Smooth muscle cell (in vitro differentiated cells): ENCODE measurements around the gene MGAT5B. TPM values are rescaled to one million over a fixed set of nuclear protein-coding genes. Genes with fewer than 3 reads are reported as not detected.

Experiments used
- DNase-seq: peaks from one replicate; lab custom pipeline; 2025; ENCODE audit not compliant: unreplicated experiment; lab: John Stamatoyannopoulos, UW
- H2AFZ ChIP-seq: fragments of 200-600 bp; sonication (generic); 2 replicates; pipeline ENCODE4 v1.6.0; 2016; ENCODE audit warnings: antibody characterized with exemption, low read depth, mild to moderate bottlenecking
- H3F3A ChIP-seq: fragments of 200-600 bp; sonication (generic); 2 replicates; pipeline ENCODE4 v1.6.0; 2017; ENCODE audit warnings: antibody characterized with exemption, low read depth
- H3K27ac ChIP-seq: fragments of 200-600 bp; sonication (generic); 2 replicates; pipeline ENCODE4 v1.5.1; 2016; ENCODE audit warnings: low read depth, mild to moderate bottlenecking
- H3K27me3 ChIP-seq: fragments of 200-600 bp; sonication (generic); 2 replicates; pipeline ENCODE4 v1.6.1; 2016; ENCODE audit warnings: low read depth, mild to moderate bottlenecking
- H3K36me3 ChIP-seq: fragments of 200-600 bp; sonication (generic); 2 replicates; pipeline ENCODE4 v1.5.1; 2016; ENCODE audit warnings: low read depth
- H3K4me1 ChIP-seq: fragments of 200-600 bp; sonication (generic); 2 replicates; pipeline ENCODE4 v1.5.1; 2016; ENCODE audit warnings: low read depth
- H3K4me2 ChIP-seq: fragments of 200-600 bp; sonication (generic); 2 replicates; pipeline ENCODE4 v1.6.0; 2016; ENCODE audit warnings: mild to moderate bottlenecking
- H3K4me3 ChIP-seq: fragments of 200-600 bp; sonication (generic); 2 replicates; pipeline ENCODE4 v1.5.1; 2016; ENCODE audit warnings: mild to moderate bottlenecking
- H3K79me2 ChIP-seq: fragments of 200-600 bp; sonication (generic); 2 replicates; pipeline ENCODE4 v1.6.0; 2016; ENCODE audit warnings: low read depth, mild to moderate bottlenecking
- H3K9ac ChIP-seq: fragments of 200-600 bp; sonication (generic); 2 replicates; pipeline ENCODE4 v1.6.0; 2016; ENCODE audit warnings: low read depth
- H3K9me3 ChIP-seq: fragments of 200-600 bp; sonication (generic); replicated peaks from 2 replicates; pipeline ENCODE4 v1.5.1; 2016; ENCODE audit warnings: low read depth
- H4K20me1 ChIP-seq: fragments of 200-600 bp; sonication (generic); 2 replicates; pipeline ENCODE4 v1.6.0; 2016; ENCODE audit warnings: low read depth
- WGBS: methylation state at CpG from one replicate; pipeline ENCODE4 v1.1.7; 2016; ENCODE audit warnings: low lambda C conversion rate; 5-methylcytosine and 5-hydroxymethylcytosine counted together
- polyA plus RNA-seq: library from polyadenylated mRNA; unstranded; fragments of >200 nt; fragmentation: Nextera tagmentation; extraction: Ambion mirVana; gene quantifications from 2 replicates; pipeline ENCODE4 v1.2.1, GENCODE V29; 2016
- total RNA-seq: library from RNA; depleted of rRNA; stranded (reverse); fragments of >200 nt; gene quantifications from 2 replicates; pipeline ENCODE4 v1.2.3, GENCODE V29; 2014
- TF ChIP-seq, protein P1 (sequence below): fragments of 200-600 bp; sonication (generic); IDR thresholded peaks from 2 replicates; pipeline ENCODE4 v1.5.1; 2017; ENCODE audit warnings: borderline replicate concordance, mild to moderate bottlenecking, antibody characterized with exemption; ENCODE audit not compliant: insufficient read depth, poor library complexity, severe bottlenecking

The MGAT5B gene
- total and polyA plus RNA-seq, 2 experiments from 2014 or later, result 0.78 to 7.6 TPM

DNA sequence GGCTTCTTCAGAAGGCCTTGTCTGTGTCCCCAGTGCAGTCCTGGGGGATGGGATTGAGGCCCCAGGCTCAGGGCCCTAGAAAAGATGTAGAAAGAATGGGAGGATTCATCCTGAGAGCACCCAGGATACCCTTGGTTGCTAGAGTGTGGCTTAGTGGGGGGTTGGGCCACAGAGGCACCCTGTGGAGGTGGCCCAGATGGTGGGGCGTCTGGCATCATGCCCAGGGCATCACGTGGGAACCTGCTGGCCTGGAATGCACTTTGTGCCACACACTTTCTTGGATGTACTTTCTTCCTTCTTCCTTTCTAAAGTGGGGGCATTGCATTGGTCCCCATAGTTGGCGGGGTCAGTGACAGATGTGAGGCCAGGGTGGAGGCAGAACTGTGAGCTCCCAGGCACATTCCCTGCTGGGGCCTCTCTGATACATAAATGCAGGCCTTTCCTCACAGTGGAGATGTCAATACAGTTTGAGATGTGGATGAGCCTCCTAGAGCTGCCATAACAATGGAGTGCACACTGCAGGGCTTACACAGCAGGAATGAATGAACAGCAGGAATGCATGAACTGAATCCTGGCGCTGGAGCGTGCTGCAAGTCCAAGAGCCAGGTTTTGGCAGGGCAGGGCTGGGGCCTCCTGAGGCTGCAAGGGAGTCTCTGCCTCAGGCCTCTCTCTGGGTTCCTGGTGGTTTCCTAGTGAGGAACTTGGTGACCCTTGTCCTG lies 43.3 kb downstream of the MGAT5B start:
- H3K4me2 ChIP-seq, result no peak overlapping the region
- H3K4me1 ChIP-seq, result no peaks in the 10 kb centered on the region
- H3F3A ChIP-seq, result no peaks in the 10 kb centered on the region
- H4K20me1 ChIP-seq, result no peaks in the 10 kb centered on the region
- no peaks in the 10 kb centered on the region for H3K79me2 ChIP-seq
- TF ChIP-seq, protein P1, sequence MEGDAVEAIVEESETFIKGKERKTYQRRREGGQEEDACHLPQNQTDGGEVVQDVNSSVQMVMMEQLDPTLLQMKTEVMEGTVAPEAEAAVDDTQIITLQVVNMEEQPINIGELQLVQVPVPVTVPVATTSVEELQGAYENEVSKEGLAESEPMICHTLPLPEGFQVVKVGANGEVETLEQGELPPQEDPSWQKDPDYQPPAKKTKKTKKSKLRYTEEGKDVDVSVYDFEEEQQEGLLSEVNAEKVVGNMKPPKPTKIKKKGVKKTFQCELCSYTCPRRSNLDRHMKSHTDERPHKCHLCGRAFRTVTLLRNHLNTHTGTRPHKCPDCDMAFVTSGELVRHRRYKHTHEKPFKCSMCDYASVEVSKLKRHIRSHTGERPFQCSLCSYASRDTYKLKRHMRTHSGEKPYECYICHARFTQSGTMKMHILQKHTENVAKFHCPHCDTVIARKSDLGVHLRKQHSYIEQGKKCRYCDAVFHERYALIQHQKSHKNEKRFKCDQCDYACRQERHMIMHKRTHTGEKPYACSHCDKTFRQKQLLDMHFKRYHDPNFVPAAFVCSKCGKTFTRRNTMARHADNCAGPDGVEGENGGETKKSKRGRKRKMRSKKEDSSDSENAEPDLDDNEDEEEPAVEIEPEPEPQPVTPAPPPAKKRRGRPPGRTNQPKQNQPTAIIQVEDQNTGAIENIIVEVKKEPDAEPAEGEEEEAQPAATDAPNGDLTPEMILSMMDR, result no peak
- no peak for DNase-seq
- no peak overlapping the region for H3K9ac ChIP-seq
- no peaks in the 10 kb centered on the region for H3K27me3 ChIP-seq
- H3K9me3 ChIP-seq, result no peaks in the 10 kb centered on the region
- no peak overlapping the region for H2AFZ ChIP-seq
- no peak overlapping the region for H3K27ac ChIP-seq
- 86% methylated on average over 5 of the region's 5 CpGs for WGBS
- H3K4me3 ChIP-seq, result no peak overlapping the region
- no peaks in the 10 kb centered on the region for H3K36me3 ChIP-seq

DNA sequence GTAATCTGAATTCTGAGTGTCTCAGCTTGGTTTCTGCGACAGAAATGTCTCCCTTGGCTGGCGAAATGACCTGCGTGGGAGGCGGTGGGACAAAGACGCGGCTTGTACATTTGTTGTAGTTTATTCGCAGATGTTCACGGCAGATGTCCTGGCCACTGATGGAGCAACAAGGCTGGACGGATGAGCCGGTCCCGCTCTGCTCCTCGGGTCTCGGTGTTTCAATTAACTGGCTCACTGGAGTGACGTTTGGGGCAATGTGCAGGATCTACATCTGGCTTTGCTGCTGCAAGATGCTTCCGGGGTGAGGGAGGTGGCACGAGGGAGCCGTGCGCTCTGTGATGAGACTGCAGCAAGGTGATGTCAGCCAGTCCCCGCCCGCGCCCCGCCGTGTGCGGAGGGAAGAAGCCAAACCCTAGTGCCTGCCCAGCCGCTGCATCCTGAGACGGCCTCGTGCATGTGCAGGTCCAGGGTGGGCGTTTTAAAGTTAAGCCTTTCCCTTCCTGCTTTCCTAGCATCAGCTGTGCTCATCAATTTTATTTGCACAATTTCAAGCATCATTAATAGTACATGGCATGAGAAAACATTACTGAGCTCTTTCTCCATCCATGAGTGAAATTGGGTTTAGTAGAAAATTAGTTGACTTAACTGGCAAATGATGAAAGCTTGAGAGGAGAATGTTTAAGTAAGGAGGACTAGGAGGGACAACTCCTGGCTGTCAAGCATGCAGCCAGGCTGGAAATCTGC lies 44.4 kb downstream of the MGAT5B start:
- H3K27ac ChIP-seq, result no peak overlapping the region
- H3K9me3 ChIP-seq, result no peaks in the 10 kb centered on the region
- H3K4me1 ChIP-seq, result no peaks in the 10 kb centered on the region
- DNase-seq, result no peak
- TF ChIP-seq, protein P1, result no peak
- no peak overlapping the region for H3K9ac ChIP-seq
- no peak overlapping the region for H3K4me2 ChIP-seq
- H3K4me3 ChIP-seq, result no peak overlapping the region
- H3K36me3 ChIP-seq, result no peaks in the 10 kb centered on the region
- no peaks in the 10 kb centered on the region for H3F3A ChIP-seq
- H3K27me3 ChIP-seq, result no peaks in the 10 kb centered on the region
- no peaks in the 10 kb centered on the region for H4K20me1 ChIP-seq
- H3K79me2 ChIP-seq, result no peaks in the 10 kb centered on the region
- WGBS, result 92% methylated on average over 28 of the region's 28 CpGs
- H2AFZ ChIP-seq, result no peak overlapping the region

DNA sequence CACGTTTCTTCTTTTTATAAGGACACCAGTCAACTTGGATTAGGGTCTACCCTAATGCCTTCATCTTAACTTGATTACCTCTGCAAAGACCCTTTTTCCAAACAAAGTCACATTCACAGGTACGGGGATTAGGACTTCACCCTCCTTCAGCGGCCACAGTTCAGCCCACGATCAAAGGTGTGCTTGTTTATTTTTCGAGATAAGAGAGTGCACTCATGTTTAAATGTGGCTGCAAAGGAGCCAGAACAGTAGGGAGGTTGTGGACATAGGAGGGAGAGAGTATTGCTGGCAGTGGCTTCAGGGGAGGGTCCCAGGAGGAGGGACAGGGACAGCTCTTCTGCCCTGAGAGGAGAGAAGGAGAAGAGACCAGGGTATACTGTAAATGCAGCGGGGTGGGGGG lies 46.7 kb downstream of the MGAT5B start:
- 86% methylated on average over 6 of the region's 6 CpGs for WGBS

More for the DNA sequence above, 46.7 kb downstream of the MGAT5B start:
- Histone ChIP-seq H2AFZ (no peak overlapping the region), H3K9me3 (no peaks in the 10 kb centered on the region), H3K4me2 (no peak overlapping the region), H3K4me3 (no peak overlapping the region), H3K4me1 (no peaks in the 10 kb centered on the region), H3K27me3 (peaks cover 12% of the 10 kb centered on the region), H3K9ac (no peak overlapping the region), H4K20me1 (no peaks in the 10 kb centered on the region), H3K36me3 (no peaks in the 10 kb centered on the region), H3K79me2 (no peaks in the 10 kb centered on the region), H3F3A (no peaks in the 10 kb centered on the region), H3K27ac (no peak overlapping the region)
- TF ChIP-seq, protein P1, result no peak
- no peak for DNase-seq
